Measurements from ENCODE around the gene CNPPD1. TPM values are rescaled to one million over a fixed set of nuclear protein-coding genes. Genes with fewer than 3 reads are reported as not detected.
"Not testable (repeated sequence)": the region's sequence is repeated elsewhere in the genome, so short reads cannot be mapped to it uniquely, and the experiment has no call there.

Gene CNPPD1
- total RNA-seq, 1 experiment from 2014 or later = 40.6 TPM

- Mint-ChIP-seq H3K27me3 (ENCODE audit: unreplicated experiment) (no peaks in the 10 kb centered on the region), H3K36me3 (ENCODE audit: insufficient read depth, unreplicated experiment) (peaks cover 24% of the 10 kb centered on the region), H3K9me3 (ENCODE audit: low read depth, unreplicated experiment) (no peaks in the 10 kb centered on the region), H3K27ac (ENCODE audit: unreplicated experiment) (no peak overlapping the region), H3K4me1 (ENCODE audit: low read depth, unreplicated experiment) (peaks cover 8% of the 10 kb centered on the region), H3K4me3 (ENCODE audit: low read depth, unreplicated experiment) (no peak overlapping the region)
- CTCF ChIA-PET = no interaction called here
- no peak for DNase-seq
- no peak for TF ChIP-seq CTCF (IDR thresholded peaks at IDR 0.05; ENCODE audit: unreplicated experiment)
- intact Hi-C loops (cut with micrococcal nuclease; ENCODE audit: unreplicated experiment) = no loop called here
- BruUV-seq (replicated peaks) = no TSS peak
Observed at GRCh38 chr2:219205165-219205538, 28.4 kb upstream of the CNPPD1 start.

- peaks cover 24% of the 10 kb centered on the region for H3K36me3 Mint-ChIP-seq (ENCODE audit: insufficient read depth, unreplicated experiment)
- no TSS peak for BruUV-seq (replicated peaks)
- CTCF ChIA-PET = no interaction called here
- H3K4me1 Mint-ChIP-seq (ENCODE audit: low read depth, unreplicated experiment) = peaks cover 8% of the 10 kb centered on the region
- peaks cover 5% of the 10 kb centered on the region for H3K27me3 Mint-ChIP-seq (ENCODE audit: unreplicated experiment)
- intact Hi-C loops (cut with micrococcal nuclease; ENCODE audit: unreplicated experiment) = no loop called here
- no peaks in the 10 kb centered on the region for H3K9me3 Mint-ChIP-seq (ENCODE audit: low read depth, unreplicated experiment)
- H3K4me3 Mint-ChIP-seq (ENCODE audit: low read depth, unreplicated experiment) = no peak overlapping the region
- no peak for TF ChIP-seq CTCF (IDR thresholded peaks at IDR 0.05; ENCODE audit: unreplicated experiment)
- no peak overlapping the region for H3K27ac Mint-ChIP-seq (ENCODE audit: unreplicated experiment)
- DNase-seq = no peak
Observed at GRCh38 chr2:219204425-219205164, 27.9 kb upstream of the CNPPD1 start.

- H3K4me3 Mint-ChIP-seq (ENCODE audit: low read depth, unreplicated experiment); CTCF ChIA-PET; DNase-seq; H3K9me3 Mint-ChIP-seq (ENCODE audit: low read depth, unreplicated experiment); H3K4me1 Mint-ChIP-seq (ENCODE audit: low read depth, unreplicated experiment); intact Hi-C loops (cut with micrococcal nuclease; ENCODE audit: unreplicated experiment); H3K36me3 Mint-ChIP-seq (ENCODE audit: insufficient read depth, unreplicated experiment); BruUV-seq (replicated peaks); H3K27ac Mint-ChIP-seq (ENCODE audit: unreplicated experiment): not testable (repeated sequence)
- peaks cover 16% of the 10 kb centered on the region for H3K27me3 Mint-ChIP-seq (ENCODE audit: unreplicated experiment)
Observed at GRCh38 chr2:219201331-219201730, 24.6 kb upstream of the CNPPD1 start.

GRCh38 chr2:219200502-219201326, 24.0 kb upstream of the CNPPD1 start:
- CTCF ChIA-PET; BruUV-seq (replicated peaks); intact Hi-C loops (cut with micrococcal nuclease; ENCODE audit: unreplicated experiment); H3K4me1 Mint-ChIP-seq (ENCODE audit: low read depth, unreplicated experiment); DNase-seq; H3K4me3 Mint-ChIP-seq (ENCODE audit: low read depth, unreplicated experiment); H3K36me3 Mint-ChIP-seq (ENCODE audit: insufficient read depth, unreplicated experiment); H3K9me3 Mint-ChIP-seq (ENCODE audit: low read depth, unreplicated experiment); H3K27ac Mint-ChIP-seq (ENCODE audit: unreplicated experiment): not testable (repeated sequence)
- peaks cover 20% of the 10 kb centered on the region for H3K27me3 Mint-ChIP-seq (ENCODE audit: unreplicated experiment)

GRCh38 chr2:219199470-219200211, 22.9 kb upstream of the CNPPD1 start:
- Mint-ChIP-seq H3K27me3 (ENCODE audit: unreplicated experiment) (peaks cover 25% of the 10 kb centered on the region), H3K36me3 (ENCODE audit: insufficient read depth, unreplicated experiment) (no peaks in the 10 kb centered on the region), H3K4me1 (ENCODE audit: low read depth, unreplicated experiment) (no peaks in the 10 kb centered on the region), H3K9me3 (ENCODE audit: low read depth, unreplicated experiment) (no peaks in the 10 kb centered on the region), H3K4me3 (ENCODE audit: low read depth, unreplicated experiment) (no peak overlapping the region), H3K27ac (ENCODE audit: unreplicated experiment) (no peak overlapping the region)
- TF ChIP-seq CTCF (IDR thresholded peaks at IDR 0.05; ENCODE audit: unreplicated experiment) = no peak
- intact Hi-C loops (cut with micrococcal nuclease; ENCODE audit: unreplicated experiment) = no loop called here
- CTCF ChIA-PET = no interaction called here
- BruUV-seq (replicated peaks) = no TSS peak
- DNase-seq = no peak
